AG09309 (cell line): ENCODE data around the gene ZNF565.

Experiments used
- DNase-seq: peaks from one replicate; pipeline ENCODE4 v3.0.0-alpha.2; 2010; ENCODE audit warnings: low read depth
- H3K4me3 ChIP-seq: 2 replicates; pipeline ENCODE4 v1.5.1; 2011; ENCODE audit warnings: mild to moderate bottlenecking, low read depth, low read length, moderate library complexity; ENCODE audit not compliant: control insufficient read depth
- CTCF ChIP-seq: IDR thresholded peaks from 2 replicates; pipeline ENCODE4 v1.5.1; 2011; ENCODE audit warnings: mild to moderate bottlenecking, low read depth, low read length, inconsistent platforms; ENCODE audit not compliant: insufficient read depth, control insufficient read depth; ENCODE audit errors: missing control alignments

ZNF565 gene

GRCh38 chr19:36150586-36150985 is 63.9 kb downstream of the ZNF565 start:
- DNase-seq, result no peak
- H3K4me3 ChIP-seq, result no peak overlapping the region
- no peak for TF ChIP-seq CTCF

DNA sequence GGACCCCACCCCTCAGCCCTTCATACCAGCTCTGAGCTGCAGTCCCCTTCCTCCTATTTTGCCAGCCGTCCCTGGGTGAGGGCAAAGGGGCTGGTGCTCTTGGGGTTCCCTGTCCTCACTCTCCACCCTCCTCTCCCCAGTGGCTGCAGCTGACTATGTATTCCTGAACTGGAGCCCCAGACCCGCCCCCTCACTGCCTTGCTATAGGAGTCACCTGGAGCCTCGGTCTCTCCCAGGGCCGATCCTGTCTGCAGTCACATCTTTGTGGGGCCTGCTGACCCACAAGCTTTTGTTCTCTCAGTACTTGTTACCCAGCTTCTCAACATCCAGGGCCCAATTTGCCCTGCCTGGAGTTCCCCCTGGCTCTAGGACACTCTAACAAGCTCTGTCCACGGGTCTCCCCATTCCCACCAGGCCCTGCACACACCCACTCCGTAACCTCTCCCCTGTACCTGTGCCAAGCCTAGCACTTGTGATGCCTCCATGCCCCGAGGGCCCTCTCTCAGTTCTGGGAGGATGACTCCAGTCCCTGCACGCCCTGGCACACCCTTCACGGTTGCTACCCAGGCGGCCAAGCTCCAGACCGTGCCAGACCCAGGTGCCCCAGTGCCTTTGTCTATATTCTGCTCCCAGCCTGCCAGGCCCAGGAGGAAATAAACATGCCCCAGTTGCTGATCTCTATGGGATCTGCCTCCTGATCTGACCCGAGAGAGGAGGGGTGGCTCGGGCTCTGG is 64.6 kb downstream of the ZNF565 start:
- TF ChIP-seq CTCF, result no peak
- H3K4me3 ChIP-seq, result no peak overlapping the region
- no peak for DNase-seq

DNA sequence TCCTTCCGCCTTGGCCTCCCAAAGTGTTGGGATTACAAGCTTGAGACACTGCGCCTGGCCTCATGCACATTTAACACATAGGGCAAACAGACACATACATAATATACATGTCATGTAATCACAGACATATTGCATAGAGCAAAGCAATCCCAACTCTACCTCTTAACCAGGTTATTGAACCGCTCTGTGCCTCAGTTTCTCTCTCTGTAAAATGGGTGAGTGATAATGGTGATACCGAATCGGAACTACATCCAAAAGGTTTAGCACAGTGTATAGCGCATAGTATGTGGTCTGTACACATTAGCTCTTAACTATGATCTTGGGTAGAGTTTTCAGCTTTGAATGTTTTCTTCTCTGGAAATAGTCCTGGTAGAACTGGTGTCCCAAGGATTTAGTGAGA is 69.8 kb downstream of the ZNF565 start:
- DNase-seq, result no peak
- TF ChIP-seq CTCF, result no peak
- no peak overlapping the region for H3K4me3 ChIP-seq

- no peak for TF ChIP-seq CTCF
- no peak for DNase-seq
- no peak overlapping the region for H3K4me3 ChIP-seq
Measured at GRCh38 chr19:36142496-36142895, 72.0 kb downstream of the ZNF565 start.

- TF ChIP-seq CTCF, result no peak
- H3K4me3 ChIP-seq, result no peak overlapping the region
- DNase-seq, result no peak
Measured at GRCh38 chr19:36142046-36142445, 72.4 kb downstream of the ZNF565 start.

DNA sequence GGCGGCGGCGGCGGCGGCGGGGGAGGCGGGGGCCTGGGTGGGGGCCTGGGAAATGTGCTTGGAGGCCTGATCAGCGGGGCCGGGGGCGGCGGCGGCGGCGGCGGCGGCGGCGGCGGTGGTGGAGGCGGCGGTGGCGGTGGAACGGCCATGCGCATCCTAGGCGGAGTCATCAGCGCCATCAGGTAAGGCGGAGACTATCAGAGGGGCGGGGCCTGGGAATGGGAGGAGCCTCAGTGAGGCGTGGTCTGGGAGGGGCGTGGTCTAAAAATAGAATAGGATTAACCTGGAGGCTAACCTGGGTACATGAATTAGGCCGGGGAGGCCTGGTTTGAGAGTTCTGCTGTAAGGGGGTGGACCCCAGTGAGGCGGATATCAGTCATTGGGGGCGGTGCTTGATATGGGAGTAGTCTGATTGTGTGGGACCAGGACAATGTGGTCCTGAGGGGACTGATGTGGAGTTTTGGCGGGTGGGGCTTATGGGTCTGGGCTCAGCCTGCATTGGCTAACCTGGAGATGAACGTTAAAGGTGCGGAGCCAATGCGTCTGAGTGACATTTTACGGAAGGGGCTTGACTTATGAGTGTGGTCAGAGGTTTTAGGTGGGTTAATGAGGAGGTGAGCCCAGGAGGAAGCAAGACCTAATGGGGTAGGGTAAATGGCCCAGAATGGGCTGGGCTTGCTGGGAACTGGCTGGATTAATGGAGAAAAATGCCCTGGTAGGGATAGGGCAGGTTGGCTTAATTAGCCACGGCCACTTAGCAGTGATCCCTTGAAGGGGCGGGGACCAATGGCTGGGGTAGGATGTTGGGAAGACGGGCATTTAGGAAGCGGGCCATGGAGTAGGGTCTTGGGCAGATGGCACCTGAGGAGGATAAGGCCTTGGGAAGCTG is 73.2 kb downstream of the ZNF565 start:
- TF ChIP-seq CTCF, result no peak
- H3K4me3 ChIP-seq, result peak overlapping the region; percentile 99
- no peak for DNase-seq
